A549 treated with GW870086 at 1 μM for 4 hours (cell line): ENCODE results near the gene GRK4. TPM values are rescaled to one million over a fixed set of nuclear protein-coding genes. Genes with fewer than 3 reads are reported as not detected.

Experiments used
- total RNA-seq: library from RNA; stranded (reverse); fragments of 200-300 nt; extraction: Qiagen RNA extraction; gene quantifications from 5 replicates; pipeline ENCODE4 v1.2.3, GENCODE V29; 2022; ENCODE audit warnings: low read depth

The GRK4 gene
- 1.6 to 2.1 TPM (median 1.9 TPM) in 5 replicates for total RNA-seq

GRCh38 chr4:2963175-2963965 lies at the start of gene GRK4, which contains the start of gene NOP14:
Gene GRK4, plus strand, starts transcription at chr4:2963571. Its CDS starts 500 bp downstream, at chr4:2964071.
Gene NOP14, minus strand, starts transcription at chr4:2963406. Its CDS starts 87 bp downstream, at chr4:2963319.

GRCh38 chr4:3074078-3074845 lies 110.9 kb downstream of the GRK4 start, which contains the start of the genes HTT and HTT-AS:
Gene HTT, plus strand, starts transcription at chr4:3074681. Its CDS starts 145 bp downstream, at chr4:3074826.
Gene HTT-AS, minus strand, starts transcription at chr4:3074538.

Other genes starting within 250 kb of the GRK4 start
- 40.5 to 52.9 TPM (median 49.4 TPM) in 5 replicates for gene TNIP2, start 207.2 kb upstream of the GRK4 start, total RNA-seq
- gene SH3BP2, start 170.5 kb upstream of the GRK4 start, total RNA-seq, result 4.8 to 6.5 TPM (median 6.1 TPM) in 5 replicates
- gene ADD1, start 119.7 kb upstream of the GRK4 start, total RNA-seq, result 74.5 to 94.4 TPM (median 88.9 TPM) in 5 replicates
- gene NOP14, start 165 bp upstream of the GRK4 start, total RNA-seq, result 25.3 to 29.4 TPM (median 26.3 TPM) in 5 replicates
- not detected in 5 replicates for gene HTT-AS, start 111.0 kb downstream of the GRK4 start, total RNA-seq
- gene HTT, start 111.1 kb downstream of the GRK4 start, total RNA-seq, result 12.6 to 17.0 TPM (median 13.2 TPM) in 5 replicates